ENCODE measurements around the gene RABEP1. TPM values are rescaled to one million over a fixed set of nuclear protein-coding genes. Genes with fewer than 3 reads are reported as not detected.

The RABEP1 gene
- total RNA-seq, 2 donors from 2014 or later = 38.9 to 54.7 TPM

- Histone ChIP-seq H3K27ac (no peak overlapping the region), H3K36me3 (no peaks in the 10 kb centered on the region), H3K4me3 (no peak overlapping the region), H3K9me3 (no peaks in the 10 kb centered on the region), H3K27me3 (replicated peaks; ENCODE audit: insufficient read depth) (no peaks in the 10 kb centered on the region), H3K4me1 (replicated peaks) (no peaks in the 10 kb centered on the region)
- TF ChIP-seq CTCF (IDR thresholded peaks at IDR 0.05) (no peak), POLR2AphosphoS5 (IDR thresholded peaks at IDR 0.05) (no peak), POLR2A (IDR thresholded peaks at IDR 0.05) (no peak)
- WGBS = 82% methylated on average over 4 of the region's 4 CpGs
- DNase-seq (ENCODE audit: low spot score) = no peak
- intact Hi-C loops (cut with DNase I) = no loop called here
These were observed 70.7 kb downstream of the RABEP1 start for GRCh38 chr17:5352681-5353289.

- intact Hi-C loops (cut with DNase I) = no loop called here
- no peaks in the 10 kb centered on the region for H3K27me3 ChIP-seq (replicated peaks; ENCODE audit: insufficient read depth)
- H3K4me1 ChIP-seq (replicated peaks) = no peaks in the 10 kb centered on the region
- no peak for TF ChIP-seq CTCF (IDR thresholded peaks at IDR 0.05)
- TF ChIP-seq POLR2A (IDR thresholded peaks at IDR 0.05) = no peak
- TF ChIP-seq POLR2AphosphoS5 (IDR thresholded peaks at IDR 0.05) = no peak
- H3K9me3 ChIP-seq = no peaks in the 10 kb centered on the region
- H3K4me3 ChIP-seq = no peak overlapping the region
- 78% methylated on average over 2 of the region's 2 CpGs for WGBS
- no peaks in the 10 kb centered on the region for H3K36me3 ChIP-seq
- DNase-seq (ENCODE audit: low spot score) = no peak
- no peak overlapping the region for H3K27ac ChIP-seq
These were observed 72.2 kb downstream of the RABEP1 start for GRCh38 chr17:5354310-5354709.

GRCh38 chr17:5354886-5355415, 72.9 kb downstream of the RABEP1 start:
- no peaks in the 10 kb centered on the region for H3K4me1 ChIP-seq (replicated peaks)
- TF ChIP-seq POLR2A (IDR thresholded peaks at IDR 0.05) (no peak), POLR2AphosphoS5 (IDR thresholded peaks at IDR 0.05) (no peak), CTCF (IDR thresholded peaks at IDR 0.05) (no peak)
- H3K4me3 ChIP-seq = no peak overlapping the region
- DNase-seq (ENCODE audit: low spot score) = no peak
- no peaks in the 10 kb centered on the region for H3K9me3 ChIP-seq
- no peak overlapping the region for H3K27ac ChIP-seq
- H3K27me3 ChIP-seq (replicated peaks; ENCODE audit: insufficient read depth) = no peaks in the 10 kb centered on the region
- intact Hi-C loops (cut with DNase I) = no loop called here
- no peaks in the 10 kb centered on the region for H3K36me3 ChIP-seq
- 57% methylated on average over 2 of the region's 2 CpGs for WGBS

GRCh38 chr17:5355421-5356129, 73.5 kb downstream of the RABEP1 start:
- no peaks in the 10 kb centered on the region for H3K4me1 ChIP-seq (replicated peaks)
- intact Hi-C loops (cut with DNase I) = no loop called here
- TF ChIP-seq CTCF (IDR thresholded peaks at IDR 0.05) = no peak
- no peak for TF ChIP-seq POLR2A (IDR thresholded peaks at IDR 0.05)
- TF ChIP-seq POLR2AphosphoS5 (IDR thresholded peaks at IDR 0.05) = no peak
- H3K9me3 ChIP-seq = no peaks in the 10 kb centered on the region
- no peaks in the 10 kb centered on the region for H3K36me3 ChIP-seq
- WGBS = 34% methylated on average over 3 of the region's 3 CpGs
- H3K27me3 ChIP-seq (replicated peaks; ENCODE audit: insufficient read depth) = no peaks in the 10 kb centered on the region
- no peak for DNase-seq (ENCODE audit: low spot score)
- no peak overlapping the region for H3K4me3 ChIP-seq
- no peak overlapping the region for H3K27ac ChIP-seq

Measured in prostate gland (tissue), 2 donors.